Measurements from ENCODE around the gene STRN. TPM values are rescaled to one million over a fixed set of nuclear protein-coding genes. Genes with fewer than 3 reads are reported as not detected.

STRN gene
- polyA plus RNA-seq, 4 donors: 18.8 to 25.1 (median 23.2) TPM

DNA sequence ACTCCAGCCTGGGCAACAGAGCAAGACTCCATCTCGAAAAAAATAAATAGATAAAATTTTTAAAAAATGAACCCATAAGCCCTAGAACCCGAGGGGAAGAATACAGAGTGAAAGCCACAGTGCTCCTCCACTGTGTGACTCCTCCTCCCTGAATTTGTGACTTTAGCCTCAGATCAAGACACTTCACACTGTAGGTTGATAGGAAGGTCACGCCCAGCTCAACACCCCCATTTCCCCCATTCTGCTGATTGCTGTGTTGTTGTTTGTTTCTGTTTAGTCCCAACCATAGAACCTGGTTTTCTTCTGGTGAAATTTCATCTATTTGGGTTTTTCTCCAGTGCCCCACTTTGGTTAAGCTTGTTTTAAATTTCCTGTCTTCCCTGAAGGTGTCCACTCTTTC is 167.6 kb downstream of the STRN start:
- DNase-seq (ENCODE audit: low read depth in 4 of 4, low spot score in 3 of 4): no peak

DNA sequence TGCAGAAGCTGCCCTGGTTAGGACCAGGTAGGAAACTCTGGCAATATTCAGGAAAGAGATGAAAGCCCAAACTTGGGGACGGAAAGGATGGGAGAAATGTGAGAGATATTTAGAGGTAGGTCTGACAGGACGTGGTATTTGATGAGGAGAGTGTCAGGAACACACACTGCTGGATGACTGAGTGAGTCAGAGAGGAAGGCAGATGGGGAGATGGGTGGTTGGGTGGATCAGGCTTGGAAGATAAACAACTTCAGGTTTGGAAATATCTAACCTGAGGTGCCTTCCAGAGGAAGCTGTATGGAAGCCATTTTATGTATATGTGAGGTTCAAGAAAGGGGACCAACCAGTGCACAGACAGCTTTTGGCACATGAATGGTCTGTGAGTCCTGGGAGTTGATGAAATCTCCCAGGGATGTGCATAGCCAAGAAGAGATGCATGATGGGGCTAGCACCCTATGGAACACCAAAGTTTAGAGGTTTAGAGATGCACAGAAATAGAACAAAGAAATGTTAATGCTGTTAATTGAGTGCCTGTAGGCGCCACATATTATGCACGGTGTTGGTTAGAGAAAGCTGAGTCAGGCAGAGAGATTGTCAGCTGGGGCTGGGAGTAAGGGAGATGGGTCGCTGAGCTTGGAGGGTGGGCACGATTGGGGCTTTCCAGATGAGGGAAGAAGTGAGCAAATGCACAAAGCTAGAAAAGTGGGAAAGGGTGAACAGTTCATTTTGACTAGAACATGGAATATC is 168.8 kb downstream of the STRN start:
- no peak for DNase-seq (ENCODE audit: low read depth in 4 of 4, low spot score in 3 of 4)

Other genes starting within 250 kb of the STRN start
- gene HEATR5B, start 117.8 kb upstream of the STRN start, polyA plus RNA-seq (ENCODE audit: insufficient read length in 4 of 4): 10 to 100 TPM; 20.3 to 23.8 (median 22.8) TPM
- gene GPATCH11, start 118.0 kb upstream of the STRN start, polyA plus RNA-seq (ENCODE audit: insufficient read length in 4 of 4): 10 to 100 TPM in 3 of 4 donors, 1 to 10 TPM in 1; 8.7 to 11.5 (median 10.4) TPM
- 10 to 100 TPM; 29.5 to 39.7 (median 38.1) TPM for gene EIF2AK2, start 190.4 kb upstream of the STRN start, polyA plus RNA-seq (ENCODE audit: insufficient read length in 4 of 4)
- gene SULT6B1, start 222.1 kb upstream of the STRN start, polyA plus RNA-seq (ENCODE audit: insufficient read length in 4 of 4): not detected
- gene CEBPZOS, start 230.0 kb upstream of the STRN start, polyA plus RNA-seq (ENCODE audit: insufficient read length in 4 of 4): 10 to 100 TPM; 49.8 to 68.2 (median 61.7) TPM